ENCODE measurements around the gene ATP5F1B. TPM values are rescaled to one million over a fixed set of nuclear protein-coding genes. Genes with fewer than 3 reads are reported as not detected.

Gene ATP5F1B
- total and polyA plus RNA-seq, 2 of the 13 experiments (the other 11 are each of a cell fraction or from before 2014, with no cell fraction given): 1,051 to 1,180 TPM

- TF ChIP-seq GABPB1 (CRISPR knock-in tag; IDR thresholded peaks at IDR 0.05): peak; percentile 49
- no peak for TF ChIP-seq PBX3 (CRISPR knock-in tag; IDR thresholded peaks at IDR 0.05; ENCODE audit: borderline replicate concordance)
- TF ChIP-seq ZNF343 (CRISPR knock-in tag; IDR thresholded peaks at IDR 0.05): no peak
- TF ChIP-seq ZNF691 (CRISPR knock-in tag; IDR thresholded peaks at IDR 0.05; ENCODE audit: borderline replicate concordance, low read depth): no peak
- no peak for TF ChIP-seq ZNF883 (CRISPR knock-in tag; IDR thresholded peaks at IDR 0.05; ENCODE audit: not compliant biosample characterization)
- no peak for TF ChIP-seq MED13 (CRISPR knock-in tag; IDR thresholded peaks at IDR 0.05)
- no peak for TF ChIP-seq ZC3H13 (CRISPR knock-in tag; IDR thresholded peaks at IDR 0.05)
- TF ChIP-seq ATF6 (CRISPR knock-in tag; conservative IDR thresholded peaks at IDR 0.05): no peak
- TF ChIP-seq GABPA (IDR thresholded peaks at IDR 0.05; ENCODE audit: low read depth, low read length): no peak
- peak; percentile 39; the same call in 1 of the 2 replicates for TF ChIP-seq GABPA (CRISPR knock-in tag; IDR thresholded peaks at IDR 0.05; ENCODE audit: low read depth)
- no peak for TF ChIP-seq ZNF33B (CRISPR knock-in tag; IDR thresholded peaks at IDR 0.05)
- TF ChIP-seq PHF21A (CRISPR knock-in tag; IDR thresholded peaks at IDR 0.05): no peak
Measured at GRCh38 chr12:56631790-56632700, 13.7 kb downstream of the ATP5F1B start (continued).

Data from HepG2 (cell line).